ENCODE results near the gene PTHLH.

Gene PTHLH

GRCh38 chr12:27915536-27915935 lies 57.0 kb downstream of the PTHLH start:
- H3K4me3 ChIP-seq (ENCODE audit: low read depth, low read length), result no peak overlapping the region
- no peak for DNase-seq (ENCODE audit: low read depth)
- TF ChIP-seq CTCF (IDR thresholded peaks at IDR 0.05; ENCODE audit: control insufficient read depth, extremely low read depth, insufficient read depth), result no peak

- TF ChIP-seq CTCF (IDR thresholded peaks at IDR 0.05; ENCODE audit: control insufficient read depth, extremely low read depth, insufficient read depth), result no peak
- H3K4me3 ChIP-seq (ENCODE audit: low read depth, low read length), result no peak overlapping the region
- no peak for DNase-seq (ENCODE audit: low read depth)
These were observed 57.5 kb downstream of the PTHLH start for GRCh38 chr12:27915021-27915420.

- no peak overlapping the region for H3K4me3 ChIP-seq (ENCODE audit: low read depth, low read length)
- DNase-seq (ENCODE audit: low read depth), result no peak
- no peak for TF ChIP-seq CTCF (IDR thresholded peaks at IDR 0.05; ENCODE audit: control insufficient read depth, extremely low read depth, insufficient read depth)
These were observed 58.4 kb downstream of the PTHLH start for GRCh38 chr12:27913999-27914614.

- TF ChIP-seq CTCF (IDR thresholded peaks at IDR 0.05; ENCODE audit: control insufficient read depth, extremely low read depth, insufficient read depth), result no peak
- no peak for DNase-seq (ENCODE audit: low read depth)
These were observed 61.1 kb downstream of the PTHLH start for GRCh38 chr12:27911397-27911796.

More at GRCh38 chr12:27911397-27911796, 61.1 kb downstream of the PTHLH start:
- H3K4me3 ChIP-seq (ENCODE audit: low read depth, low read length), result no peak overlapping the region
